ENCODE data around the gene MRC1.

- TF ChIP-seq POLR2AphosphoS5 (IDR thresholded peaks at IDR 0.05; ENCODE audit: low read depth) (no peak), CTCF (IDR thresholded peaks at IDR 0.05; ENCODE audit: insufficient read depth, low read length) (no peak)
Measured at GRCh38 chr10:17785276-17785930, 23.7 kb upstream of the MRC1 start.
